Activated T-helper 1 cell treated with anti-CD3 and anti-CD28 coated beads, Interleukin-12 subunit alpha, Interleukin-12 subunit beta, Interleukin-2, Interleukin-4 antibody, amounts not matched to agents 30 ng/mL and 10 ng/mL and 1 ng/mL, durations not matched to agents 14 hours and 24 hours and 36 hours (primary cell): Measurements from ENCODE around the gene FAM32A. TPM values are rescaled to one million over a fixed set of nuclear protein-coding genes. Genes with fewer than 3 reads are reported as not detected.

Experiments used
- total RNA-seq: library from RNA; stranded (reverse); gene quantifications from 2 replicates; pipeline ENCODE4 v1.2.3, GENCODE V29; 2022

Gene FAM32A
- total RNA-seq, 1 donor from 2014 or later, result 72.8 TPM

Other genes starting within 250 kb of the FAM32A start
- gene OR10H4, start 236.4 kb upstream of the FAM32A start, total RNA-seq, result not detected in 2 replicates
- gene TPM4, start 108.9 kb upstream of the FAM32A start, total RNA-seq, result 346 and 351 TPM in 2 replicates
- 235 and 248 TPM in 2 replicates for gene RAB8A, start 73.5 kb upstream of the FAM32A start, total RNA-seq
- gene HSH2D, start 41.7 kb upstream of the FAM32A start, total RNA-seq, result 32.0 and 35.2 TPM in 2 replicates
- gene CIB3, start 11.9 kb upstream of the FAM32A start, total RNA-seq, result not detected in 2 replicates
- 116 and 117 TPM in 2 replicates for gene AP1M1, start 12.5 kb downstream of the FAM32A start, total RNA-seq
- 5.7 TPM in 2 replicates for gene KLF2, start 139.4 kb downstream of the FAM32A start, total RNA-seq